Liver (tissue), 9 donors: ENCODE data around the gene ERMP1. TPM values are rescaled to one million over a fixed set of nuclear protein-coding genes. Genes with fewer than 3 reads are reported as not detected.

Experiments
- DNase-seq: peaks from one replicate; pipeline ENCODE4 v3.0.0-alpha.2; 2017; ENCODE audit warnings: low spot score
- H3K27ac ChIP-seq, 2 donors: one replicate each; pipeline ENCODE4 v1.7.0; 2013; ENCODE audit warnings: inconsistent platforms in 2 of 2, low read length in 2 of 2, control low read depth in 1 of 2, low read depth in 1 of 2, mild to moderate bottlenecking in 1 of 2
- H3K27me3 ChIP-seq, 4 donors: one replicate each; pipeline versions ENCODE4 v1.6.1 to v1.7.0; 2013; ENCODE audit warnings: low read length in 3 of 4, inconsistent platforms in 1 of 4, mild to moderate bottlenecking in 1 of 4, moderate library complexity in 1 of 4; ENCODE audit not compliant: control insufficient read depth in 4 of 4, insufficient read depth in 4 of 4
- H3K36me3 ChIP-seq, 4 donors: one replicate each; pipeline versions ENCODE4 v1.6.1 to v1.7.0; 2013; ENCODE audit warnings: low read length in 3 of 4, mild to moderate bottlenecking in 3 of 4, low read depth in 1 of 4, moderate library complexity in 1 of 4; ENCODE audit not compliant: control insufficient read depth in 4 of 4, insufficient read depth in 3 of 4
- H3K4me1 ChIP-seq, 4 donors: one replicate each; pipeline versions ENCODE4 v1.6.1 to v1.7.0; 2013; ENCODE audit warnings: low read length in 3 of 4, mild to moderate bottlenecking in 3 of 4, moderate library complexity in 1 of 4; ENCODE audit not compliant: control insufficient read depth in 4 of 4, insufficient read depth in 4 of 4
- H3K4me3 ChIP-seq, 3 donors: one replicate each; pipeline versions ENCODE4 v1.6.1 to v1.7.0; 2013; ENCODE audit warnings: low read length in 3 of 3, control low read depth in 1 of 3, low read depth in 1 of 3, mild to moderate bottlenecking in 1 of 3
- H3K9ac ChIP-seq, 2 donors: one replicate each; pipeline ENCODE4 v1.7.0; 2013; ENCODE audit warnings: low read length in 2 of 2, mild to moderate bottlenecking in 2 of 2, moderate library complexity in 2 of 2, control low read depth in 1 of 2, low read depth in 1 of 2
- H3K9me3 ChIP-seq, 4 donors: one replicate each; pipeline versions ENCODE4 v1.6.1 to v1.7.0; 2013; ENCODE audit warnings: low read length in 3 of 4; ENCODE audit not compliant: control insufficient read depth in 4 of 4
- ATF3 ChIP-seq: IDR thresholded peaks from 2 replicates; pipeline ENCODE4 v1.6.1; 2016; ENCODE audit warnings: antibody characterized with exemption
- CTCF ChIP-seq: fragments of 150-350 bp; IDR thresholded peaks from 2 replicates; pipeline ENCODE4 v1.5.1; 2017; ENCODE audit warnings: improper control_type of control experiment, low read depth, low read length; ENCODE audit not compliant: missing input control
- EGR1 ChIP-seq, 2 donors: IDR thresholded peaks; 2 replicates each; pipeline ENCODE4 v1.6.1; 2016 to 2018; ENCODE audit warnings: antibody characterized with exemption in 2 of 2, low read depth in 2 of 2
- FOXA1 ChIP-seq: IDR thresholded peaks from 2 replicates; pipeline ENCODE4 v1.6.1; 2016; ENCODE audit warnings: antibody characterized with exemption
- FOXA2 ChIP-seq: IDR thresholded peaks from 2 replicates; pipeline ENCODE4 v1.6.1; 2016; ENCODE audit warnings: antibody characterized with exemption
- GABPA ChIP-seq, 2 donors: IDR thresholded peaks in 1 of 2; conservative IDR thresholded peaks in 1 of 2; 2 replicates each; pipeline ENCODE4 v1.6.1; 2016; ENCODE audit warnings: antibody characterized with exemption in 2 of 2, mild to moderate bottlenecking in 1 of 2, moderate library complexity in 1 of 2
- HNF4A ChIP-seq, 2 donors: conservative IDR thresholded peaks; 2 replicates each; pipeline ENCODE4 v1.6.1; 2016; ENCODE audit warnings: antibody characterized with exemption in 2 of 2, mild to moderate bottlenecking in 2 of 2
- HNF4G ChIP-seq: IDR thresholded peaks from 2 replicates; pipeline ENCODE4 v1.6.1; 2016; ENCODE audit warnings: antibody characterized with exemption
- JUND ChIP-seq, 2 donors: IDR thresholded peaks; 2 replicates each; pipeline ENCODE4 v1.6.1; 2016; ENCODE audit warnings: antibody characterized with exemption in 2 of 2
- MAX ChIP-seq: IDR thresholded peaks from 2 replicates; pipeline ENCODE4 v1.6.1; 2016; ENCODE audit warnings: antibody characterized with exemption
- NR2F2 ChIP-seq: IDR thresholded peaks from 2 replicates; pipeline ENCODE4 v1.6.1; 2016; ENCODE audit warnings: antibody characterized with exemption
- RAD21 ChIP-seq, 2 donors: IDR thresholded peaks; 2 replicates each; pipeline ENCODE4 v1.6.1; 2016; ENCODE audit warnings: antibody characterized with exemption in 2 of 2, mild to moderate bottlenecking in 2 of 2
- REST ChIP-seq: IDR thresholded peaks from 2 replicates; pipeline ENCODE4 v1.6.1; 2016; ENCODE audit warnings: antibody characterized with exemption, mild to moderate bottlenecking
- RXRA ChIP-seq, 2 donors: IDR thresholded peaks; 2 replicates each; pipeline ENCODE4 v1.6.1; 2017 to 2018; ENCODE audit warnings: antibody characterized with exemption in 2 of 2, mild to moderate bottlenecking in 1 of 2
- SP1 ChIP-seq: IDR thresholded peaks from 2 replicates; pipeline ENCODE4 v1.6.1; 2018; ENCODE audit warnings: antibody characterized with exemption, mild to moderate bottlenecking
- TAF1 ChIP-seq: conservative IDR thresholded peaks from 2 replicates; pipeline ENCODE4 v1.6.1; 2016; ENCODE audit warnings: antibody characterized with exemption, mild to moderate bottlenecking
- YY1 ChIP-seq: IDR thresholded peaks from 2 replicates; pipeline ENCODE4 v1.6.1; 2016; ENCODE audit warnings: antibody characterized with exemption, mild to moderate bottlenecking
- ZBTB33 ChIP-seq: IDR thresholded peaks from 2 replicates; pipeline ENCODE4 v1.6.1; 2016; ENCODE audit warnings: antibody characterized with exemption
- WGBS: extraction: QIAGEN DNeasy Blood & Tissue Kit; methylation state at CpG from one replicate; pipeline ENCODE4 v1.1.7; 2013; 5-methylcytosine and 5-hydroxymethylcytosine counted together
- polyA plus RNA-seq, 2 donors: library from polyadenylated mRNA; stranded (reverse) in 1 of 2; unstranded in 1 of 2; fragments of 200-250 nt in 1 of 2; fragments of >200 nt in 1 of 2; fragmentation: Nextera tagmentation in 1 of 2; extraction: Ambion mirVana in 1 of 2; gene quantifications; one replicate each; pipeline versions ENCODE4 v1.2.1 to v1.2.3, GENCODE V29; 2013 to 2015
- total RNA-seq, 2 donors: library from RNA; depleted of rRNA; stranded (reverse); fragments of >200 nt; gene quantifications; one replicate each; pipeline ENCODE4 v1.2.3, GENCODE V29; 2014
- donor health status: healthy.
- donor health status: healthy.
- donor health status: healthy.
- donor health status: healthy.
- donor health status: healthy.

The ERMP1 gene
- total and polyA plus RNA-seq, 4 donors, result 2.7 to 19.5 (median 9.6) TPM

- Histone ChIP-seq H3K4me1 (peaks cover 4 to 17% (median 10%) of the 10 kb centered on the region in 4 donors), H3K36me3 (no peaks in the 10 kb centered on the region), H3K9ac (no peak overlapping the region), H3K4me3 (no peak overlapping the region), H3K9me3 (no peaks in the 10 kb centered on the region), H3K27ac (peak overlapping the region; percentile 32 to 57), H3K27me3 (no peaks in the 10 kb centered on the region)
- TF ChIP-seq EGR1 (IDR thresholded peaks at IDR 0.05; ENCODE audit: low read depth in 2 of 2) (no peak), ATF3 (no peak), ZBTB33 (no peak)
- WGBS, result 60% methylated on average over 4 of the region's 4 CpGs
- no peak for DNase-seq
Observed at GRCh38 chr9:5839572-5839902, 6.6 kb upstream of the ERMP1 start.

- 22% methylated on average over 2 of the region's 2 CpGs for WGBS
- no peak for TF ChIP-seq FOXA1
- TF ChIP-seq SP1, result peak; percentile 51
- TF ChIP-seq JUND (IDR thresholded peaks at IDR 0.05), result peak in 1 of 2 donors; percentile 58
- TF ChIP-seq CTCF, result no peak
- peak; percentile 11 for TF ChIP-seq NR2F2
- no peak for TF ChIP-seq TAF1
- TF ChIP-seq ZBTB33, result peak; percentile 65
- no peak for TF ChIP-seq HNF4G
- peak in 1 of 2 donors; percentile 66 for TF ChIP-seq GABPA (IDR thresholded peaks at IDR 0.05 in 1 of 2, conservative IDR thresholded peaks at IDR 0.05 in 1 of 2)
- peak; percentile 78 to 86 for TF ChIP-seq RXRA (IDR thresholded peaks at IDR 0.05)
- TF ChIP-seq YY1, result peak; percentile 72
- TF ChIP-seq HNF4A (conservative IDR thresholded peaks at IDR 0.05), result peak; percentile 58 to 63
- peak in 1 of 2 donors; percentile 10 for TF ChIP-seq RAD21 (IDR thresholded peaks at IDR 0.05)
- TF ChIP-seq FOXA2, result peak; percentile 52
- peak in 1 of 2 donors; percentile 53 for TF ChIP-seq EGR1 (IDR thresholded peaks at IDR 0.05; ENCODE audit: low read depth in 2 of 2)
- TF ChIP-seq REST, result peak; percentile 37
- peak; percentile 76 for TF ChIP-seq MAX
- TF ChIP-seq ATF3, result peak; percentile 3
- no peaks in the 10 kb centered on the region for H3K27me3 ChIP-seq
- no peak overlapping the region for H3K4me3 ChIP-seq
- H3K9me3 ChIP-seq, result no peaks in the 10 kb centered on the region
- peaks cover 4 to 17% (median 10%) of the 10 kb centered on the region in 4 donors for H3K4me1 ChIP-seq
- H3K27ac ChIP-seq, result peak overlapping the region; percentile 32 to 57
- no peak overlapping the region for H3K9ac ChIP-seq
- DNase-seq, result no peak
- no peaks in the 10 kb centered on the region for H3K36me3 ChIP-seq
Observed at GRCh38 chr9:5838884-5839571, 6.1 kb upstream of the ERMP1 start.
